Psoas muscle (tissue), 8 donors: ENCODE results near the gene CLRN2. TPM values are rescaled to one million over a fixed set of nuclear protein-coding genes. Genes with fewer than 3 reads are reported as not detected.
"Not testable (repeated sequence)": the region's sequence is repeated elsewhere in the genome, so short reads cannot be mapped to it uniquely, and the experiment has no call there.

Experiments
- ATAC-seq, 4 donors: fragments of 200-7000 bp; cut with Tn5 transposase; one replicate each; pipeline ENCODE4 v1.9.1; 2020; ENCODE audit warnings: moderate library complexity in 3 of 4, mild to moderate bottlenecking in 2 of 4
- DNase-seq, 2 donors: peaks; one replicate each; pipeline ENCODE4 v3.0.0-alpha.2; 2020
- H3K27ac ChIP-seq: fragments of 200-600 bp; one replicate; pipeline ENCODE4 v1.8.0; 2022
- H3K27me3 ChIP-seq, 3 donors: fragments of 200-600 bp in 1 of 3; one replicate each; pipeline versions ENCODE4 v1.6.1 to v1.8.0; 2013 to 2022; ENCODE audit warnings: low read length in 2 of 3, mild to moderate bottlenecking in 2 of 3, moderate library complexity in 1 of 3; ENCODE audit not compliant: insufficient read depth in 3 of 3
- H3K36me3 ChIP-seq, 2 donors: fragments of 200-600 bp in 1 of 2; one replicate each; pipeline versions ENCODE4 v1.6.1 to v1.8.0; 2013 to 2022; ENCODE audit warnings: low read depth in 1 of 2, mild to moderate bottlenecking in 1 of 2, moderate library complexity in 1 of 2; ENCODE audit not compliant: insufficient read depth in 1 of 2
- H3K4me1 ChIP-seq: fragments of 200-600 bp; one replicate; pipeline ENCODE4 v1.8.0; 2022
- H3K4me3 ChIP-seq: fragments of 200-600 bp; one replicate; pipeline ENCODE4 v1.8.0; 2022; ENCODE audit warnings: mild to moderate bottlenecking
- H3K9me3 ChIP-seq: fragments of 200-600 bp; one replicate; pipeline ENCODE4 v1.8.0; 2022
- WGBS, 3 donors: extraction: QIAGEN DNeasy Blood & Tissue Kit; methylation state at CpG; one replicate each; pipeline versions ENCODE4 v1.1.6 to v1.1.7; 2013; 5-methylcytosine and 5-hydroxymethylcytosine counted together
- intact Hi-C, 2 donors: fragments of 100-400 bp; cut with DNase I; formaldehyde crosslinking; loops; one replicate each; pipeline versions ENCODE4 v1.11.0 to v1.14.2; 2022
- polyA plus RNA-seq, 3 donors: library from polyadenylated mRNA; stranded (reverse); fragments of 200-250 nt; gene quantifications; one replicate each; pipeline ENCODE4 v1.2.3, GENCODE V29; 2013
- total RNA-seq, 4 donors: library from RNA; stranded (reverse); fragmentation: NEBNext Ultra II Directional in 2 of 4; extraction: Animal tissue kit (Norgen Biotek cat#: 25700) in 2 of 4; gene quantifications; one replicate each; pipeline versions ENCODE4 v1.2.1 to v1.2.4, GENCODE V29; 2021 to 2023
- TF ChIP-seq, protein P1 (sequence below): fragments of 200-600 bp; IDR thresholded peaks from one replicate; pipeline ENCODE4 v1.8.0; 2022; ENCODE audit warnings: antibody characterized with exemption
- donor health status: healthy with polysubstance abuse.
- donor health status: DM: no; HTN: no; CAD: no; lungs with moderate emphysema.
- donor health status: Bipolar disorder and iron deficiency.
- donor health status: healthy.
- donor health status: DM: yes; HTN: yes; CAD: no.
- donor health status: DM: no; HTN: no; CAD: no.
- donor health status: DM: no; HTN: no; CAD: no.
- donor health status: DM: yes; HTN: yes; CAD: no.

The CLRN2 gene
- total and polyA plus RNA-seq, 7 donors, result not detected

DNA sequence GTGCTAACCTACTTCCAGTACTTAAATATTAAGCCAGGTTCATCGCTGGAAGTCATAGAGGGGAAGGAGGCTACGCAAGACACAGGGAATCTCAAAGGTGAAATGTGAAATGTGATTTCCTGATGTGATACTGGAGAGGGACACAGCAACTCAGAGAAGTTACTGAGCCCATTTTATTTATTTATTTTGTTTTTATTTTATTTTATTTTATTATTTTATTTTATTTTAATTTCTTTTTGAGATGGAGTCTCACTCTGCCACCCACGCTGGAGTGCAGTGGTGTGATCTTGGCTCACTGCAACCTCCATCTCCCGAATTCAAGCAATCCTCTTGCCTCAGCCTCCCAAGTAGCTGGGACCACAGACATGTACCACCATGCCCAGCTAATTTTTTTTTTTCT is 19.7 kb downstream of the CLRN2 start:
- intact Hi-C loops, result no loop called here
- TF ChIP-seq, protein P1, sequence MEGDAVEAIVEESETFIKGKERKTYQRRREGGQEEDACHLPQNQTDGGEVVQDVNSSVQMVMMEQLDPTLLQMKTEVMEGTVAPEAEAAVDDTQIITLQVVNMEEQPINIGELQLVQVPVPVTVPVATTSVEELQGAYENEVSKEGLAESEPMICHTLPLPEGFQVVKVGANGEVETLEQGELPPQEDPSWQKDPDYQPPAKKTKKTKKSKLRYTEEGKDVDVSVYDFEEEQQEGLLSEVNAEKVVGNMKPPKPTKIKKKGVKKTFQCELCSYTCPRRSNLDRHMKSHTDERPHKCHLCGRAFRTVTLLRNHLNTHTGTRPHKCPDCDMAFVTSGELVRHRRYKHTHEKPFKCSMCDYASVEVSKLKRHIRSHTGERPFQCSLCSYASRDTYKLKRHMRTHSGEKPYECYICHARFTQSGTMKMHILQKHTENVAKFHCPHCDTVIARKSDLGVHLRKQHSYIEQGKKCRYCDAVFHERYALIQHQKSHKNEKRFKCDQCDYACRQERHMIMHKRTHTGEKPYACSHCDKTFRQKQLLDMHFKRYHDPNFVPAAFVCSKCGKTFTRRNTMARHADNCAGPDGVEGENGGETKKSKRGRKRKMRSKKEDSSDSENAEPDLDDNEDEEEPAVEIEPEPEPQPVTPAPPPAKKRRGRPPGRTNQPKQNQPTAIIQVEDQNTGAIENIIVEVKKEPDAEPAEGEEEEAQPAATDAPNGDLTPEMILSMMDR, result no peak
- Histone ChIP-seq H3K27me3 (no peaks in the 10 kb centered on the region), H3K4me3 (no peak overlapping the region), H3K4me1 (no peaks in the 10 kb centered on the region), H3K27ac (no peak overlapping the region), H3K36me3 (no peaks in the 10 kb centered on the region), H3K9me3 (no peaks in the 10 kb centered on the region)
- WGBS, 3 donors, result 94 to 97% (median 96%) methylated on average over 4 of the region's 4 CpGs
- ATAC-seq (no peak), DNase-seq (no peak)

DNA sequence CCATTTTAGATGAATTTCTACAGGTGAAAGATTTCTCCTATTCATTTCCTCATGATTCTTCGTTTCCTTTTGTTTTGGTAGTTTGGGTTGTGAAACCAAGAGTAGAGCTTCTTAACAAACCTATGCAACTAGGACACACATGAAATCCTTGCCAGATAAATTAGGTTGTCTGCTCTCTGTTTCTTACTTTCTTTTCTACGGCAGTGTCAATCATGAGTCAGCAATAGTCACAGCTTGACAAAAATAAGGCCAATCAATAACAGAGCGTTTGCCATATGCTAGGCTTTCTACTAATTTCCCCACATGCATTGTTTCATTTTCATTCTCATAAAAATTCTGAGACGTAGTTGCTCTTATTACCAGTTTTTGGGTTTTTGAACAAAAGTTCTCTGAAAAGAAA is 20.3 kb downstream of the CLRN2 start:
- Histone ChIP-seq H3K9me3 (no peaks in the 10 kb centered on the region), H3K27me3 (no peaks in the 10 kb centered on the region), H3K4me3 (no peak overlapping the region), H3K27ac (no peak overlapping the region), H3K36me3 (no peaks in the 10 kb centered on the region), H3K4me1 (no peaks in the 10 kb centered on the region)
- TF ChIP-seq, protein P1, result no peak
- ATAC-seq, result no peak
- WGBS, 3 donors, result 77 to 90% (median 89%) methylated on average over 4 of the region's 4 CpGs
- no peak for DNase-seq
- intact Hi-C loops, result no loop called here

DNA sequence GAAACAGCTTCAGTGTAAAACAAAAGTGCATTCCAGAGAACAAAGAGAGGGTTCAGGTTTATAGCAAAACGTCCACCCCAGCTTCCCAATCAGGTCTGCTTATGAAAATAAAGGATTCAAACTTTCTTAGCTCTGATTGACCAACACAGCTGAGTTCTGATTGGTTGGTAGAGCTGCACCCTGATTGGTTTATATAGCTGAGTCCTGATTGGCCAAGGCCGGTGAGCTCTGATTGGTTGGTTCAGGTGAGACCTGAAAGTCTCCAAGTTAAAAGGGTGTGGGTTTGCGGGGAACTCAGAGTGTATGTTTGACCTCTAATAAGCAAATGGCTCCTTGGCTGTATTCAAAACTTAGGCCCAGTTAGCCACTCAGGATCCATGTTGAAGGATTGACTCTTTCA is 20.9 kb downstream of the CLRN2 start:
- Histone ChIP-seq H3K4me1 (no peaks in the 10 kb centered on the region), H3K4me3 (no peak overlapping the region), H3K9me3 (no peaks in the 10 kb centered on the region), H3K27me3 (no peaks in the 10 kb centered on the region), H3K36me3 (no peaks in the 10 kb centered on the region), H3K27ac (no peak overlapping the region)
- intact Hi-C loops, result no loop called here
- whole genome bisulfite sequencing, 3 donors, result 76 to 82% (median 78%) methylated on average over 3 of the region's 3 CpGs
- TF ChIP-seq, protein P1, result no peak
- ATAC-seq, result no peak
- DNase-seq, result no peak

DNA sequence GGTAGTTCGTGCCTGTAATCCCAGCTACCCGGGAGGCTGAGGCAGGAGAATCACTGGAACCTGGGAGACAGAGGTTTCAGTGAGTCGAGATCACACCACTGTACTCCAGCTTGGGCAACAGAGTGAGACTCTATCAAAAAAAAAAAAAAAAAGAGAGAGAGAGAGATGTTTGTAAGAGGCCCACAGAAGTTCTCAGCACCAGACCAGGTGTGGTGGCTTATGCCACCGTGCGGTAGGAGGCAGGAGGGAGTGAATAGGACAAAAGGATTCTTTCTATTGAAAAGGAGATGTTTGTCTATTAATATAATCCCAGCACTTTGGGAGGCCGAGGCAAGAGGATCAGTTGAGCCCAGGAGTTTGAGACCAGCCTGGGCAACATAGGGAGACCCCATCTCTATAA is 22.1 kb downstream of the CLRN2 start:
- intact Hi-C loops, H3K9me3 ChIP-seq, H3K4me3 ChIP-seq, DNase-seq, H3K27ac ChIP-seq, ATAC-seq, H3K36me3 ChIP-seq, H3K27me3 ChIP-seq, H3K4me1 ChIP-seq: not testable (repeated sequence)
- 86 to 94% (median 90%) methylated on average over 6 of the region's 6 CpGs for WGBS, 3 donors

DNA sequence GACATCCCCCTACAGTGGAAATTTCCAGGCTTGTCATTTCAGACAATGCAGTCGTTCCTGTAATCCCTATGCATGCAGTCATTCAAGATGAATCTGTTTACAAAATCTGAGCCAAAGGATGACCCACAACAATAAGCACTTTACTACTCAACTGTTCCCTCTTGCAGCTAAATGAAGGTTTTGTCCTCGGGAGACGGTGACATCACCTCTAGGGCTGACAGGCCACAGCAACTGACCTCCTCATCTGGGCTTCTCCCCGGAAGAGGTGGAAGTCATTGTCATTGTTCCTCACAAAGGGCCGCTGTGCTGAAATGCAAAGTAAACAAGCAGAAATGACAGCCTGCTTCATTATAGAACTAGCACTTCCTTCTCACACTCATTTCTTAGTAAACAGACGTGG is 29.2 kb downstream of the CLRN2 start:
- Histone ChIP-seq H3K4me3 (no peak overlapping the region), H3K36me3 (no peaks in the 10 kb centered on the region), H3K27me3 (no peaks in the 10 kb centered on the region), H3K9me3 (no peaks in the 10 kb centered on the region), H3K4me1 (no peaks in the 10 kb centered on the region), H3K27ac (no peak overlapping the region)
- TF ChIP-seq, protein P1, result no peak
- WGBS, 3 donors, result 19 to 24% (median 24%) methylated on average over 6 of the region's 6 CpGs
- intact Hi-C loops, result no loop called here
- no peak for DNase-seq
- ATAC-seq, result no peak
